Trophoblast cell (in vitro differentiated cells and primary cell): ENCODE measurements around the gene LTA4H.
"Not testable (repeated sequence)": the region's sequence is repeated elsewhere in the genome, so short reads cannot be mapped to it uniquely, and the experiment has no call there.

ENCODE experiments used
- DNase-seq, 2 donors: peaks; one replicate each; pipeline ENCODE4 v3.0.0-alpha.2; 2016
- H2AFZ ChIP-seq: 2 replicates; pipeline ENCODE4 v1.6.1; 2013; ENCODE audit warnings: low read length, moderate library complexity, mild to moderate bottlenecking; ENCODE audit not compliant: insufficient read depth, poor library complexity
- H2AK5ac ChIP-seq: 2 replicates; pipeline ENCODE4 v1.6.1; 2013; ENCODE audit warnings: mild to moderate bottlenecking, low read length
- H2BK120ac ChIP-seq: 2 replicates; pipeline ENCODE4 v1.6.1; 2013; ENCODE audit warnings: low read length, mild to moderate bottlenecking, moderate library complexity; ENCODE audit not compliant: insufficient read depth, poor library complexity
- H2BK12ac ChIP-seq: 2 replicates; pipeline ENCODE4 v1.6.1; 2013; ENCODE audit warnings: mild to moderate bottlenecking, low read length, moderate library complexity
- H2BK5ac ChIP-seq: 2 replicates; pipeline ENCODE4 v1.6.1; 2013; ENCODE audit warnings: low read length, low read depth, moderate library complexity, mild to moderate bottlenecking; ENCODE audit not compliant: poor library complexity
- H3K14ac ChIP-seq: 2 replicates; pipeline ENCODE4 v1.6.1; 2013; ENCODE audit warnings: mild to moderate bottlenecking, low read length
- H3K18ac ChIP-seq: 2 replicates; pipeline ENCODE4 v1.6.1; 2013; ENCODE audit warnings: mild to moderate bottlenecking, low read length
- H3K23ac ChIP-seq: 2 replicates; pipeline ENCODE4 v1.6.1; 2013; ENCODE audit warnings: low read length
- H3K27ac ChIP-seq: 2 replicates; pipeline ENCODE4 v1.5.1; 2013; ENCODE audit warnings: low read depth, mild to moderate bottlenecking, inconsistent platforms, low read length, moderate library complexity
- H3K27me3 ChIP-seq: 2 replicates; pipeline ENCODE4 v1.6.1; 2013; ENCODE audit warnings: inconsistent platforms, mild to moderate bottlenecking, low read length, moderate library complexity; ENCODE audit not compliant: insufficient read depth
- H3K36me3 ChIP-seq, 2 experiments: 1 replicate in 1 of 2; 2 replicates in 1 of 2; pipeline ENCODE4 v1.6.1; 2013; ENCODE audit warnings: low read length in 2 of 2, mild to moderate bottlenecking in 2 of 2, moderate library complexity in 1 of 2; ENCODE audit not compliant: insufficient read depth in 2 of 2, control insufficient read depth in 1 of 2
- H3K4ac ChIP-seq: 2 replicates; pipeline ENCODE4 v1.6.1; 2013; ENCODE audit warnings: low read depth, mild to moderate bottlenecking, low read length, moderate library complexity
- H3K4me1 ChIP-seq, 2 experiments: 1 replicate in 1 of 2; 2 replicates in 1 of 2; pipeline ENCODE4 v1.6.1; 2013; ENCODE audit warnings: low read length in 2 of 2, mild to moderate bottlenecking in 2 of 2, moderate library complexity in 1 of 2; ENCODE audit not compliant: insufficient read depth in 2 of 2, control insufficient read depth in 1 of 2
- H3K4me2 ChIP-seq: 2 replicates; pipeline ENCODE4 v1.6.1; 2013; ENCODE audit warnings: inconsistent platforms, mild to moderate bottlenecking, low read length, moderate library complexity
- H3K4me3 ChIP-seq: 2 replicates; pipeline ENCODE4 v1.5.1; 2013; ENCODE audit warnings: mild to moderate bottlenecking, low read depth, low read length, inconsistent platforms
- H3K79me1 ChIP-seq: one replicate; pipeline ENCODE4 v1.6.1; 2013; ENCODE audit warnings: low read length
- H3K79me2 ChIP-seq: 2 replicates; pipeline ENCODE4 v1.6.1; 2013; ENCODE audit warnings: low read length, mild to moderate bottlenecking; ENCODE audit not compliant: control insufficient read depth, insufficient read depth, poor library complexity
- H3K9ac ChIP-seq: 2 replicates; pipeline ENCODE4 v1.6.1; 2013; ENCODE audit warnings: mild to moderate bottlenecking, low read length
- H3K9me3 ChIP-seq: 2 replicates; pipeline ENCODE4 v1.6.1; 2013; ENCODE audit warnings: low read depth, mild to moderate bottlenecking, control low read depth, inconsistent platforms, low read length; ENCODE audit not compliant: insufficient read depth
- H4K12ac ChIP-seq: 2 replicates; pipeline ENCODE4 v1.6.1; 2013; ENCODE audit warnings: low read depth, mild to moderate bottlenecking, low read length, moderate library complexity
- H4K8ac ChIP-seq: 2 replicates; pipeline ENCODE4 v1.6.1; 2013; ENCODE audit warnings: low read depth, mild to moderate bottlenecking, low read length, moderate library complexity
- H4K91ac ChIP-seq: one replicate; pipeline ENCODE4 v1.6.1; 2013; ENCODE audit warnings: low read depth, mild to moderate bottlenecking, low read length, moderate library complexity
- whole genome bisulfite sequencing: extraction: QIAGEN DNeasy Blood & Tissue Kit; methylation state at CpG from one replicate; pipeline ENCODE4 v1.1.7; 2013; ENCODE audit warnings: missing lambda C conversion rate; ENCODE audit not compliant: insufficient read length, insufficient coverage; ENCODE audit errors: extremely low coverage; 5-methylcytosine and 5-hydroxymethylcytosine counted together

The LTA4H gene

DNA sequence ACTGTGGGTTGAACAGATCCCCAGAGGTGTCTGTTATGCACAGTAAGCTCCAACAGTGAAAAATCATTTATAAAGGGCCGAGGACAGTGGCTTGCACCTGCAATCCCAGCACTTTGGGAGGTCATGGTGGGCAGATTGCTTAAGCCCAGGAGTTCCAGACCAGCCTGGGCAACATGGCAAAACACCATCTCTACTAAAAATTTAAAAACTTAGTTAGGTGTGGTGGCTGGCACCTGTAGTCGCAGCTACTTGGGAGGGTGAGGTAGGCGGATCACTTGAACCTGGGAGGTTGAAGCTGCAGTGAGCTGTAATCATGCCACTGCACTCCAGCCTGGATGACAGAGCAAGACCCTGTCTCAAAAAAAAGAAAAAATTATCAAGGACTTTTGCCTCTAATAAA lies 30.4 kb upstream of the LTA4H start:
- H4K8ac ChIP-seq, H2BK120ac ChIP-seq, H2AFZ ChIP-seq, H3K18ac ChIP-seq, H4K91ac ChIP-seq, H2AK5ac ChIP-seq, H2BK5ac ChIP-seq, H3K4me2 ChIP-seq, H3K4me3 ChIP-seq, H3K27me3 ChIP-seq, H3K23ac ChIP-seq, H3K9me3 ChIP-seq, H3K4me1 ChIP-seq, H3K79me1 ChIP-seq, H2BK12ac ChIP-seq, H3K14ac ChIP-seq, H3K9ac ChIP-seq, DNase-seq, H3K36me3 ChIP-seq, H3K27ac ChIP-seq, H3K79me2 ChIP-seq, H4K12ac ChIP-seq, H3K4ac ChIP-seq: not testable (repeated sequence)
- WGBS: no CpG with 5 or more reads among the region's 3 CpGs

- H3K9me3 ChIP-seq: no peaks in the 10 kb centered on the region
- H3K27me3 ChIP-seq: no peaks in the 10 kb centered on the region
- no peaks in the 10 kb centered on the region for H3K79me2 ChIP-seq
- no peak overlapping the region for H4K12ac ChIP-seq
- no peak overlapping the region for H2AK5ac ChIP-seq
- H2BK5ac ChIP-seq: no peak overlapping the region
- WGBS: no CpG with 5 or more reads among the region's 5 CpGs
- no peak overlapping the region for H3K9ac ChIP-seq
- H3K4me3 ChIP-seq: no peak overlapping the region
- no peak for DNase-seq
- H3K4me1 ChIP-seq: no peaks in the 10 kb centered on the region
- no peak overlapping the region for H2BK12ac ChIP-seq
- no peaks in the 10 kb centered on the region for H3K79me1 ChIP-seq
- no peak overlapping the region for H3K27ac ChIP-seq
- no peak overlapping the region for H3K4me2 ChIP-seq
- no peak overlapping the region for H4K91ac ChIP-seq
- H3K36me3 ChIP-seq: no peaks in the 10 kb centered on the region
- H3K23ac ChIP-seq: no peak overlapping the region
- H2AFZ ChIP-seq: no peak overlapping the region
- no peak overlapping the region for H4K8ac ChIP-seq
- H3K18ac ChIP-seq: no peak overlapping the region
- H2BK120ac ChIP-seq: no peak overlapping the region
- no peak overlapping the region for H3K14ac ChIP-seq
- H3K4ac ChIP-seq: no peak overlapping the region
Measured at GRCh38 chr12:96064966-96065365, 29.6 kb upstream of the LTA4H start.

GRCh38 chr12:96064271-96064670 lies 28.9 kb upstream of the LTA4H start:
- no peaks in the 10 kb centered on the region for H3K4me1 ChIP-seq
- no peak overlapping the region for H2BK120ac ChIP-seq
- no peaks in the 10 kb centered on the region for H3K79me2 ChIP-seq
- H3K27ac ChIP-seq: no peak overlapping the region
- H2BK5ac ChIP-seq: no peak overlapping the region
- no peaks in the 10 kb centered on the region for H3K36me3 ChIP-seq
- no peak overlapping the region for H3K4me2 ChIP-seq
- no peak overlapping the region for H3K14ac ChIP-seq
- H4K12ac ChIP-seq: no peak overlapping the region
- no peak for DNase-seq
- H3K9me3 ChIP-seq: no peaks in the 10 kb centered on the region
- H3K4me3 ChIP-seq: no peak overlapping the region
- H3K18ac ChIP-seq: no peak overlapping the region
- H2BK12ac ChIP-seq: no peak overlapping the region
- WGBS: no CpG with 5 or more reads among the region's 2 CpGs
- H3K23ac ChIP-seq: no peak overlapping the region
- H2AK5ac ChIP-seq: no peak overlapping the region
- no peaks in the 10 kb centered on the region for H3K27me3 ChIP-seq
- H3K9ac ChIP-seq: no peak overlapping the region
- H3K4ac ChIP-seq: no peak overlapping the region
- no peak overlapping the region for H2AFZ ChIP-seq
- no peak overlapping the region for H4K91ac ChIP-seq
- H4K8ac ChIP-seq: no peak overlapping the region
- no peaks in the 10 kb centered on the region for H3K79me1 ChIP-seq

- H2AFZ ChIP-seq: no peak overlapping the region
- DNase-seq: no peak
Measured at GRCh38 chr12:96063046-96063445, 27.7 kb upstream of the LTA4H start.

More at GRCh38 chr12:96063046-96063445, 27.7 kb upstream of the LTA4H start:
- Histone ChIP-seq H3K4me3 (no peak overlapping the region), H4K91ac (no peak overlapping the region), H3K79me1 (no peaks in the 10 kb centered on the region), H3K18ac (no peak overlapping the region), H3K9ac (no peak overlapping the region), H2BK120ac (no peak overlapping the region), H2BK5ac (no peak overlapping the region), H3K14ac (no peak overlapping the region), H2BK12ac (no peak overlapping the region), H3K27me3 (no peaks in the 10 kb centered on the region), H3K79me2 (no peaks in the 10 kb centered on the region), H3K27ac (no peak overlapping the region), H3K4me2 (no peak overlapping the region), H3K36me3 (no peaks in the 10 kb centered on the region), H3K4me1 (no peaks in the 10 kb centered on the region), H3K23ac (no peak overlapping the region), H2AK5ac (no peak overlapping the region), H3K9me3 (no peaks in the 10 kb centered on the region), H4K12ac (no peak overlapping the region), H4K8ac (no peak overlapping the region), H3K4ac (no peak overlapping the region)
- WGBS: no CpG with 5 or more reads among the region's 4 CpGs
